Measurements from ENCODE around the gene TNRC6C. TPM values are rescaled to one million over a fixed set of nuclear protein-coding genes. Genes with fewer than 3 reads are reported as not detected.
A peak's percentile ranks its signal among the peaks of the same experiment; 100 is the strongest.

The TNRC6C gene
- total and polyA plus RNA-seq, 9 of the 15 experiments (the other 6 are each of a cell fraction or from before 2014, with no cell fraction given), result 0.20 to 4.9 (median 2.3) TPM

- no peak for TF ChIP-seq ZSCAN29 (IDR thresholded peaks at IDR 0.05)
- Histone ChIP-seq H3K9ac (ENCODE audit: insufficient read depth in 1 of 2, low read depth in 2 of 2, low read length in 2 of 2) (no peak overlapping the region), H4K20me1 (replicated peaks; ENCODE audit: control insufficient read depth, insufficient read depth, low read length) (no peaks in the 10 kb centered on the region), H3K9me1 (ENCODE audit: control insufficient read depth, insufficient read depth, low read length) (no peaks in the 10 kb centered on the region), H3K27me3 (ENCODE audit: control insufficient read depth in 2 of 2, insufficient read depth in 2 of 2, low read length in 2 of 2) (no peaks in the 10 kb centered on the region), H2AFZ (ENCODE audit: low read depth, low read length) (no peak overlapping the region), H3K79me2 (ENCODE audit: control insufficient read depth, insufficient read depth, low read length) (no peaks in the 10 kb centered on the region), H3K4me2 (ENCODE audit: insufficient read depth, low read length) (no peak overlapping the region), H3K36me3 (ENCODE audit: control insufficient read depth, insufficient read depth, low read length) (peaks cover 5% of the 10 kb centered on the region; the same call in 2 of the 3 replicates), H3K27ac (ENCODE audit: extremely low read depth, low read depth, low read length) (no peak overlapping the region), H3K4me3 (no peak overlapping the region), H3K9me3 (replicated peaks; ENCODE audit: control insufficient read depth, insufficient read depth, low read depth, low read length) (no peaks in the 10 kb centered on the region), H3K4me1 (replicated peaks in 1 of 2; ENCODE audit: control insufficient read depth in 2 of 2, insufficient read depth in 2 of 2, low read length in 2 of 2) (peaks cover 12% of the 10 kb centered on the region in 2 experiments; a peak in 3 of 5 replicates)
- DNase-seq (ENCODE audit: extremely low read depth in 1 of 4, low spot score in 3 of 4) (no peak), FAIRE-seq (no peak), ATAC-seq (no peak)
- POLR2A ChIA-PET, result no interaction called here
- in situ Hi-C loops (cut with MboI) (no loop called here), intact Hi-C loops (cut with micrococcal nuclease) (no loop called here)
- BruUV-seq (replicated peaks), result no TSS peak
- CTCF ChIA-PET (ENCODE audit: low intra/inter-chr PET ratio), result no interaction called here
Observed at GRCh38 chr17:78063489-78063888, 105.0 kb downstream of the TNRC6C start.

GRCh38 chr17:78064708-78065107 is 106.2 kb downstream of the TNRC6C start:
- Histone ChIP-seq H3K36me3 (ENCODE audit: control insufficient read depth, insufficient read depth, low read length) (peaks cover 5% of the 10 kb centered on the region; the same call in 2 of the 3 replicates), H3K9ac (ENCODE audit: insufficient read depth in 1 of 2, low read depth in 2 of 2, low read length in 2 of 2) (0 out of 4 replicates have a peak overlapping the region, but pooled peaks of 1 of the 2 experiments have one; percentile 21), H3K79me2 (ENCODE audit: control insufficient read depth, insufficient read depth, low read length) (no peaks in the 10 kb centered on the region), H3K27me3 (ENCODE audit: control insufficient read depth in 2 of 2, insufficient read depth in 2 of 2, low read length in 2 of 2) (no peaks in the 10 kb centered on the region), H3K9me1 (ENCODE audit: control insufficient read depth, insufficient read depth, low read length) (no peaks in the 10 kb centered on the region), H3K9me3 (replicated peaks; ENCODE audit: control insufficient read depth, insufficient read depth, low read depth, low read length) (no peaks in the 10 kb centered on the region), H3K27ac (ENCODE audit: extremely low read depth, low read depth, low read length) (no peak overlapping the region), H4K20me1 (replicated peaks; ENCODE audit: control insufficient read depth, insufficient read depth, low read length) (no peaks in the 10 kb centered on the region), H3K4me3 (no peak overlapping the region), H2AFZ (ENCODE audit: low read depth, low read length) (no peak overlapping the region), H3K4me1 (replicated peaks in 1 of 2; ENCODE audit: control insufficient read depth in 2 of 2, insufficient read depth in 2 of 2, low read length in 2 of 2) (peaks cover 3 to 5% of the 10 kb centered on the region in 2 experiments; a peak in 3 of 5 replicates), H3K4me2 (ENCODE audit: insufficient read depth, low read length) (no peak overlapping the region)
- in situ Hi-C loops (cut with MboI), result no loop called here
- FAIRE-seq (no peak), DNase-seq (ENCODE audit: extremely low read depth in 1 of 4, low spot score in 3 of 4) (no peak), ATAC-seq (no peak)
- BruUV-seq (replicated peaks), result no TSS peak
- intact Hi-C loops (cut with micrococcal nuclease), result no loop called here
- TF ChIP-seq MCM7 (IDR thresholded peaks at IDR 0.05), result no peak
- 98% methylated on average over 4 of the region's 4 CpGs for WGBS (ENCODE audit: insufficient coverage, low coverage, missing lambda C conversion rate)
- POLR2A ChIA-PET, result no interaction called here
- CTCF ChIA-PET (ENCODE audit: low intra/inter-chr PET ratio), result no interaction called here
